Measurements from ENCODE around the gene SCN1A.
"Not testable (repeated sequence)": the region's sequence is repeated elsewhere in the genome, so short reads cannot be mapped to it uniquely, and the experiment has no call there.

The SCN1A gene

GRCh38 chr2:166081131-166081632, 46.6 kb downstream of the SCN1A start:
- no peak for DNase-seq (ENCODE audit: low read depth in 2 of 2)

GRCh38 chr2:166074430-166074829, 53.4 kb downstream of the SCN1A start:
- DNase-seq (ENCODE audit: low read depth in 2 of 2), result no peak

GRCh38 chr2:166074011-166074410, 53.8 kb downstream of the SCN1A start:
- DNase-seq (ENCODE audit: low read depth in 2 of 2), result no peak

GRCh38 chr2:166070231-166070630, 57.6 kb downstream of the SCN1A start:
- no peak for DNase-seq (ENCODE audit: low read depth in 2 of 2)

GRCh38 chr2:166068981-166069380, 58.8 kb downstream of the SCN1A start:
- DNase-seq (ENCODE audit: low read depth in 2 of 2), result no peak

- no peak for DNase-seq (ENCODE audit: low read depth in 2 of 2)
Measured at GRCh38 chr2:166067229-166067628, 60.6 kb downstream of the SCN1A start.

- no peak for DNase-seq (ENCODE audit: low read depth in 2 of 2)
Measured at GRCh38 chr2:166060191-166060590, 67.6 kb downstream of the SCN1A start.

GRCh38 chr2:166057370-166058164, 70.3 kb downstream of the SCN1A start:
- DNase-seq (ENCODE audit: low read depth in 2 of 2), result no peak

- DNase-seq (ENCODE audit: low read depth in 2 of 2), result no peak
Measured at GRCh38 chr2:166044853-166045483, 82.9 kb downstream of the SCN1A start.

GRCh38 chr2:166042768-166043390, 84.9 kb downstream of the SCN1A start:
- no peak for DNase-seq (ENCODE audit: low read depth in 2 of 2)

GRCh38 chr2:166042356-166042755, 85.5 kb downstream of the SCN1A start:
- no peak for DNase-seq (ENCODE audit: low read depth in 2 of 2)

GRCh38 chr2:166041613-166042012, 86.2 kb downstream of the SCN1A start:
- no peak for DNase-seq (ENCODE audit: low read depth in 2 of 2)

GRCh38 chr2:166032361-166032760, 95.5 kb downstream of the SCN1A start:
- DNase-seq (ENCODE audit: low read depth in 2 of 2), result no peak

- no peak for DNase-seq (ENCODE audit: low read depth in 2 of 2)
Measured at GRCh38 chr2:166031054-166031453, 96.8 kb downstream of the SCN1A start.

GRCh38 chr2:166025313-166025712, 102.5 kb downstream of the SCN1A start:
- no peak for DNase-seq (ENCODE audit: low read depth in 2 of 2)

- DNase-seq (ENCODE audit: low read depth in 2 of 2), result no peak
Measured at GRCh38 chr2:166017208-166017607, 110.6 kb downstream of the SCN1A start.

- DNase-seq (ENCODE audit: low read depth in 2 of 2), result no peak
Measured at GRCh38 chr2:166013878-166014277, 113.9 kb downstream of the SCN1A start.

GRCh38 chr2:166011660-166012059, 116.2 kb downstream of the SCN1A start:
- DNase-seq (ENCODE audit: low read depth in 2 of 2), result no peak

- DNase-seq (ENCODE audit: low read depth in 2 of 2), result no peak
Measured at GRCh38 chr2:166000401-166000800, 127.4 kb downstream of the SCN1A start.

- DNase-seq (ENCODE audit: low read depth in 2 of 2), result no peak
Measured at GRCh38 chr2:165990846-165991245, 137.0 kb downstream of the SCN1A start.

GRCh38 chr2:165989851-165990250, 138.0 kb downstream of the SCN1A start:
- no peak for DNase-seq (ENCODE audit: low read depth in 2 of 2)

- no peak for DNase-seq (ENCODE audit: low read depth in 2 of 2)
Measured at GRCh38 chr2:165985120-165985519, 142.7 kb downstream of the SCN1A start.

- DNase-seq (ENCODE audit: low read depth in 2 of 2), result not testable (repeated sequence)
Measured at GRCh38 chr2:165972161-165972560, 155.7 kb downstream of the SCN1A start.
